Smooth muscle cell (in vitro differentiated cells): ENCODE data around the gene UROC1. TPM values are rescaled to one million over a fixed set of nuclear protein-coding genes. Genes with fewer than 3 reads are reported as not detected.

Source experiments
- DNase-seq: peaks from one replicate; lab custom pipeline; 2025; ENCODE audit not compliant: unreplicated experiment; lab: John Stamatoyannopoulos, UW
- H2AFZ ChIP-seq: fragments of 200-600 bp; sonication (generic); 2 replicates; pipeline ENCODE4 v1.6.0; 2016; ENCODE audit warnings: antibody characterized with exemption, low read depth, mild to moderate bottlenecking
- H3F3A ChIP-seq: fragments of 200-600 bp; sonication (generic); 2 replicates; pipeline ENCODE4 v1.6.0; 2017; ENCODE audit warnings: antibody characterized with exemption, low read depth
- H3K27ac ChIP-seq: fragments of 200-600 bp; sonication (generic); 2 replicates; pipeline ENCODE4 v1.5.1; 2016; ENCODE audit warnings: low read depth, mild to moderate bottlenecking
- H3K27me3 ChIP-seq: fragments of 200-600 bp; sonication (generic); 2 replicates; pipeline ENCODE4 v1.6.1; 2016; ENCODE audit warnings: low read depth, mild to moderate bottlenecking
- H3K36me3 ChIP-seq: fragments of 200-600 bp; sonication (generic); 2 replicates; pipeline ENCODE4 v1.5.1; 2016; ENCODE audit warnings: low read depth
- H3K4me1 ChIP-seq: fragments of 200-600 bp; sonication (generic); 2 replicates; pipeline ENCODE4 v1.5.1; 2016; ENCODE audit warnings: low read depth
- H3K4me2 ChIP-seq: fragments of 200-600 bp; sonication (generic); 2 replicates; pipeline ENCODE4 v1.6.0; 2016; ENCODE audit warnings: mild to moderate bottlenecking
- H3K4me3 ChIP-seq: fragments of 200-600 bp; sonication (generic); 2 replicates; pipeline ENCODE4 v1.5.1; 2016; ENCODE audit warnings: mild to moderate bottlenecking
- H3K79me2 ChIP-seq: fragments of 200-600 bp; sonication (generic); 2 replicates; pipeline ENCODE4 v1.6.0; 2016; ENCODE audit warnings: low read depth, mild to moderate bottlenecking
- H3K9ac ChIP-seq: fragments of 200-600 bp; sonication (generic); 2 replicates; pipeline ENCODE4 v1.6.0; 2016; ENCODE audit warnings: low read depth
- H3K9me3 ChIP-seq: fragments of 200-600 bp; sonication (generic); replicated peaks from 2 replicates; pipeline ENCODE4 v1.5.1; 2016; ENCODE audit warnings: low read depth
- H4K20me1 ChIP-seq: fragments of 200-600 bp; sonication (generic); 2 replicates; pipeline ENCODE4 v1.6.0; 2016; ENCODE audit warnings: low read depth
- CTCF ChIP-seq: fragments of 200-600 bp; sonication (generic); IDR thresholded peaks from 2 replicates; pipeline ENCODE4 v1.5.1; 2017; ENCODE audit warnings: borderline replicate concordance, mild to moderate bottlenecking, antibody characterized with exemption; ENCODE audit not compliant: insufficient read depth, poor library complexity, severe bottlenecking
- WGBS: methylation state at CpG from one replicate; pipeline ENCODE4 v1.1.7; 2016; ENCODE audit warnings: low lambda C conversion rate; 5-methylcytosine and 5-hydroxymethylcytosine counted together
- polyA plus RNA-seq: library from polyadenylated mRNA; unstranded; fragments of >200 nt; fragmentation: Nextera tagmentation; extraction: Ambion mirVana; gene quantifications from 2 replicates; pipeline ENCODE4 v1.2.1, GENCODE V29; 2016
- total RNA-seq: library from RNA; depleted of rRNA; stranded (reverse); fragments of >200 nt; gene quantifications from 2 replicates; pipeline ENCODE4 v1.2.3, GENCODE V29; 2014

Gene UROC1
- total and polyA plus RNA-seq, 2 experiments from 2014 or later = not detected

GRCh38 chr3:126476166-126477060, 41.2 kb downstream of the UROC1 start:
- Histone ChIP-seq H2AFZ (peak overlapping the region; percentile 99), H3K9me3 (no peaks in the 10 kb centered on the region), H3K36me3 (no peaks in the 10 kb centered on the region), H3K79me2 (peaks cover 35% of the 10 kb centered on the region), H4K20me1 (peaks cover 37% of the 10 kb centered on the region), H3K9ac (peak overlapping the region; percentile 68), H3F3A (no peaks in the 10 kb centered on the region), H3K27ac (peak overlapping the region; percentile 19), H3K4me1 (peaks cover 33% of the 10 kb centered on the region), H3K4me3 (peak overlapping the region; percentile 72), H3K27me3 (no peaks in the 10 kb centered on the region), H3K4me2 (peak overlapping the region; percentile 98)
- whole genome bisulfite sequencing = 20% methylated on average over 45 of the region's 66 CpGs
- peak; percentile 68 for DNase-seq
- TF ChIP-seq CTCF = no peak

GRCh38 chr3:126475413-126476114, 42.0 kb downstream of the UROC1 start, which contains the start of gene ZXDC:
Gene ZXDC, minus strand, starts transcription at chr3:126475891. Its CDS starts 26 bp downstream, at chr3:126475865.
- no peaks in the 10 kb centered on the region for H3F3A ChIP-seq
- H3K4me2 ChIP-seq = peak within 1 kb of the TSS; percentile 98
- H4K20me1 ChIP-seq = peaks cover 45% of the 10 kb centered on the region
- peaks cover 33% of the 10 kb centered on the region for H3K4me1 ChIP-seq
- no peaks in the 10 kb centered on the region for H3K36me3 ChIP-seq
- WGBS = under 1% methylated on average over 67 of the region's 112 CpGs
- peak within 1 kb of the TSS; percentile 69 for H3K27ac ChIP-seq
- peak; percentile 81 for DNase-seq
- no peaks in the 10 kb centered on the region for H3K27me3 ChIP-seq
- peak; percentile 36 for TF ChIP-seq CTCF
- H3K9ac ChIP-seq = peak within 1 kb of the TSS; percentile 68
- H3K79me2 ChIP-seq = peaks cover 43% of the 10 kb centered on the region
- peak within 1 kb of the TSS; percentile 99 for H2AFZ ChIP-seq
- H3K4me3 ChIP-seq = peak within 1 kb of the TSS; percentile 72
- no peaks in the 10 kb centered on the region for H3K9me3 ChIP-seq

GRCh38 chr3:126474498-126475412, 42.8 kb downstream of the UROC1 start:
- H3K79me2 ChIP-seq = peaks cover 50% of the 10 kb centered on the region
- no peak for TF ChIP-seq CTCF

More at GRCh38 chr3:126474498-126475412, 42.8 kb downstream of the UROC1 start:
- Histone ChIP-seq H3K4me3 (peak overlapping the region; percentile 67), H2AFZ (no peak overlapping the region), H3K36me3 (peaks cover 5% of the 10 kb centered on the region), H3K4me1 (peaks cover 33% of the 10 kb centered on the region), H3K27me3 (no peaks in the 10 kb centered on the region), H3K27ac (peak overlapping the region; percentile 12), H3K4me2 (peak overlapping the region; percentile 98), H3K9me3 (no peaks in the 10 kb centered on the region), H3F3A (no peaks in the 10 kb centered on the region), H4K20me1 (peaks cover 54% of the 10 kb centered on the region), H3K9ac (peak overlapping the region; percentile 43)
- DNase-seq = no peak
- WGBS = 7% methylated on average over 57 of the region's 72 CpGs
